LoVo (cell line): Measurements from ENCODE around the gene CDH13.
A peak's percentile ranks its signal among the peaks of the same experiment; 100 is the strongest.

ENCODE experiments used
- DNase-seq: peaks from one replicate; pipeline ENCODE4 v3.0.0-alpha.2; 2016; ENCODE audit warnings: low spot score

The CDH13 gene

GRCh38 chr16:83682868-83683235, 1056.1 kb downstream of the CDH13 start:
- no peak for DNase-seq

DNA sequence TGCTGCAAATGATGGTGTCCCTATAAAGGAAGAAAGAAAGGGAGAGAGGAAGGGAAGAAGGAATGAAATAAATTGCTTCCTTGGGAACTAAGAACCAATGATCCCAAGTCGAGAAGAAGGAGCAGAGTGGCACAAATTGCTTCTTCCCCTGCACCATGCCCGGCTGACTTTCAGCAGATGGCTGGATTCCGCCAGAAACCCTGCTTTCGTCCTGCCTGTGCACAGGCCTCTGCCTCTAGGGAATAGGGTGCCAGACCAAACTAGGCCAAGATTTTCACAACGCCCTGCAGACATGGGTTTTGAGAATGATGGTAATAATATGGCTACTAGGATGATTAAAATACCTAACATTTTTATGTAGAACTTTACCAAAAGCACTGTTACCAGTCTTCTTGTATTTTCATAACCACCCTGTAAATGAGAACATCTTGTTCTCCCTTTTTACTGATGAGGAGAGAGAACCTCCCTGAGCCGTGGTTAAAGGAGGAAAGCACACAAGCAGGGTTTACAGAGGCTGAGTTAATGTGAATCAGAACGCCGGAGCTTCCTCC, 1058.9 kb downstream of the CDH13 start:
- no peak for DNase-seq

- no peak for DNase-seq
Observed at GRCh38 chr16:83686726-83687125, 1060.0 kb downstream of the CDH13 start.

- peak; percentile 3 for DNase-seq
Observed at GRCh38 chr16:83689385-83689831, 1062.6 kb downstream of the CDH13 start.

DNA sequence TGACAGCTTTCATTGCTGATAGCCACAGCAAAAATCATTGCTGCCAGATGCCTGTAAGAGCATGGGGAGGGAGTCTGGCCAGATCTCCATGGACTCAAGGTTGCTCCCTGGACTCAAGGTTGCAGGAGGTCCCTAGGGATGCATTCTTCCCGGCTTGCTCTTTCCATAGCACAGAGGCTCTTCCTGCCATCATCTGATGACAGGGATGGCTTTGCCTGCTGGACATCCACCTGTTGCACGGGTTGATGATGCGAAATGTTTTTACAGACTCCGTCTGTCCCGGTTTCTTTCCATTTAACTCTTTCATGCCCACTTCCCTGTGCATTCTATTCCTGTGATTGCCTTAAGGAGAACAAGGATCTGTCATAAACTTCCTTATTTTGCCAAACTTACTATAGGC, 1065.5 kb downstream of the CDH13 start:
- no peak for DNase-seq

- no peak for DNase-seq
Observed at GRCh38 chr16:83698964-83699363, 1072.2 kb downstream of the CDH13 start.

- DNase-seq, result no peak
Observed at GRCh38 chr16:83699817-83700216, 1073.0 kb downstream of the CDH13 start.

DNA sequence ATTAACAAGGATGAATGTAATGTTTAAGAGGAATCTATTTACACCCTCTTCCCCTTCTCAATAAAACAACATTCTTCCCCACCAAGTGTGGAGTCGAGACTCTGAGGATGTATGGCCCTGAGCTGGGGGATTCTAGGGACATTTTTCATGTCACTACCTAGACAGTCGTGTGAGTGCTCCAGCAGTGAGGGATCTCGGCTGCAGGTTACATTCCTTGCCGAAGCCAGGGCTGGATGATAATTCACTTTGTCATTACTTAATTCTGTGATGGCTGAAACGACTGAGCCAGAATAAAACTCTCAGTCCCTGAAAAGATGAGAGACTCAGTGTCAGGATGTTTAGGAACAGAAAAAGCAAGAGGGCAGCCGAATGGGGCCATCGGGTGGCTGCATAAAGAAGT, 1074.1 kb downstream of the CDH13 start:
- DNase-seq, result no peak

GRCh38 chr16:83701494-83701893, 1074.7 kb downstream of the CDH13 start:
- DNase-seq, result peak; percentile 22

DNA sequence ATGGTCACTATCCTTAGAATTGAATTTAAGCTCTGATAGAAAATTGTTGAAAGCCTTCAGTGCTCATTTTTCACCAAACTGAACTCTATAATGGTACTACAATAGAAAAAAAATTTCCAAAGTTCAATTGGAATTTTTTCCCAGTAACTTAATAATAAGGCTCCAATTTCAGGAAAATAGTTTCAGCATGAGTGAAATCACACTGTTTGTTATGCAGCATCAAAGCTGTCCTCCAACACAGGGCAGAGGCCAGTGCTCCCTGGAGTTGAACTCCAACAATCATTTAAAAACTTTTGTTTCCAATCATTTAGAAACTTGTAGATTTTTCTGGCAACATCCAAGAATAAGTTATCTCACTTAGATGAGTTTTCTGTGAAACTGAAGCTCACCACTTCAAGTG, 1077.9 kb downstream of the CDH13 start:
- no peak for DNase-seq

DNA sequence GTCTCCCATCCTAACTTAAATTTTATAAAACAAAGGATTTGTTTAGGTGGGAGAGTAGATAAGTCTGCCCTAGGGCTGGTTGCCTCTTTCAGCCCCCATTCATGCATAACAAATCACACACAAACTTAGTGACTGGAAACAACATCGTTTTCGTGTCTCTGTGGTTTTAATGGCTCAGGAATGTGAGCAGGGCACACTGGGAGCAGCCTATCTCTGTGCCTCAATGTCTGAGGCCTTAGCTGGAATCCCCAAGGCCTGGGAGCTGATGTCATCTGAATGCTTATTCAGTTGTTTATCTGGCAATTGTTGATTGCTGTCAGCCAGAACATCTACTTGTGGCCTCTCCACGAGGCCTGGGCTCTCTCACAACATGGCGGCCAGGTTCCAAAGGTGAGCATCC, 1079.1 kb downstream of the CDH13 start:
- DNase-seq, result no peak

- no peak for DNase-seq
Observed at GRCh38 chr16:83706394-83706793, 1079.6 kb downstream of the CDH13 start.

- no peak for DNase-seq
Observed at GRCh38 chr16:83711069-83711468, 1084.3 kb downstream of the CDH13 start.

DNA sequence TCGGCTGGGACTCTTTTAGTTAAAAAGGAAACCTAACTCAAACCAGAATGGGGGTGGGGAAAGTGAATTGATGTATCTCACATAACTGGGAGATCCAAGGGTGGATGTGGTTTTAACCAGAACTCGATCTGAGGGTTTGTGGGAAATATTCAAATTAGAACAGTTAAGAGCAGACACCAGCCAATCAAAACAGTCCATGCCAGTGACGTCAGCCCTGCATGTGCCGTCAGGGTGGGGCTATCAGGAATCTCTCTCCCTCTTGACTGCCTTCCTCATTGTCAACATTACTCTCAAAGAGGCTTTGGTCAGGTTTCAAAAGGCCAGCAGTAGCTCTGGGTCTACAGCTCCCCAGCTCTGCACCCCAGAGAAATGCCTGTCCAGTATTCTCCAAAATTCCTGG, 1086.8 kb downstream of the CDH13 start:
- no peak for DNase-seq

DNA sequence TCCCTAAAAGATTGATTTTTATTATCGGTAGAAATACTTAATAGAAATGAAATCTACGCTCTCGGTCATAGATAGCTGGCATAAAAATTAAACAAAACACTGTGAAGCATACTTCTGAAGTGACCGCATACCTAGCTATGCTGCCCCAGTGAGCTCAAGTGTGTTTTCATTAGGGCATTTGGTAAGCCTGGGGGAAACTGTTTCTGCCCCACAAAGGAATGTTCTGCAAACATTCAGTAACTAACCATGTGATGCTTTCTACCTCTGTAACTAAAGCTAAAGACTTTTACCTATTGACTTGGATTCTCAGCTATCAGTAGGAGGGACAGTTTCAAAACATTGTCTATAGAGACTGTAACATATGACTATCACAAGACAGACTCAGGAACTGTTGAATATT, 1087.5 kb downstream of the CDH13 start:
- no peak for DNase-seq

GRCh38 chr16:83715217-83715920, 1088.6 kb downstream of the CDH13 start:
- DNase-seq, result no peak

DNA sequence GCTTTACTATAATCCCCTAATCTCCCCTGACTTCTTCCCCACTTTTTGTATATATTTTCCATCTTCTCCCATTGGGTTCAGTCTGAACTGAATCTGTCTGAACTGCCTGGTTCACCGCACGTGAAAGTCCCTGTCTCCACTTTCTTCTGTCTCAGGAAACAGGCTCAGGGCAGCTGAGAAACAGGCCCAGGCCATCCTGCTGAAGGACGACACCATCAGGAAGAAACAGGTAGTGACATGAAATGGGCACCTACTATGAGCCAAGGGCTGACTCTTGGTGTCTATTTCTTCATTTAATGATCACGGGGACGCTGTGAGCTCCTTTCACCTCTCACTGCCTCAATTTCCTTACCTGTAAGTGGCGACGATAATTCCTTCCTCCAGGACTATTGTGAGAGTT, 1090.5 kb downstream of the CDH13 start:
- DNase-seq, result no peak

DNA sequence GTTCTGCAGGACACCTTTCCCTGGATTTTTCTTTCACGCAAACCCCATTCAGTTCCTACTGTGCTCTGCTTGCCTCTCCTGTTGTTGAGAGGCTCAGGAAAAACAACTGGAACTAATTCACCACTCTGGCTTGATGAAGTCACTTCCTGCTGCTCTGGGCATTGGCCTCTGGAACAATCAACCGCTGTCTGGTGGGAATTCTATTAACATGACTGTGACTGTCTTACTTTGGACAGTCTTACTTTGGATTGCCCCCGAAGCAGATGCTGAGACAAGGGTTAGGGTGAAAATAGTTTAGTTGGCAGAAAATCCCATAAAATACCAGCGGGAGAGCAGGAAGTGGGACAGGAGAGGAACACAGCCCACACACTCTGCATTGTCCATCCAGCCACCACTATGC, 1091.0 kb downstream of the CDH13 start:
- no peak for DNase-seq

GRCh38 chr16:83720213-83720612, 1093.4 kb downstream of the CDH13 start:
- DNase-seq, result no peak

DNA sequence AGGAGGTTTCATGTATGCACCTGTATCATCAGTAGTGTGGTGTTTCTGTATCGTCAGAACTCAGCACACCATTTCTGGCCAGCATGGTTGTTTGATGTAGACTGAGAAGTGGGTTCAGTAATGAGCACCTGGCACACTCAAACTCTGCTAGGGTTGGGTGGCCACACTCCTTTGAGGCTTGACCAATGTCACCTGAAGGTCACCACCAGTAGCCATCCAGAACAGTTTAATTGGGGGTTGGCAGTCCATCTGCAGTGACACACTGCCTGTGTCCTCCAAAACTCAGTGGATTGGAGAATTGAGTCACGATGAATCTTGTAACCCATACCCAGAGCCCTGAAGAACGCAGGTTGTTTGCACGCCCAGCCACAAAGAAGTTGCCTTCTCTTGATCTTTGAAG, 1094.2 kb downstream of the CDH13 start:
- DNase-seq, result no peak

- no peak for DNase-seq
Observed at GRCh38 chr16:83721676-83722075, 1094.9 kb downstream of the CDH13 start.

- DNase-seq, result no peak
Observed at GRCh38 chr16:83722456-83723183, 1095.9 kb downstream of the CDH13 start.

GRCh38 chr16:83723244-83723643, 1096.5 kb downstream of the CDH13 start:
- DNase-seq, result no peak

DNA sequence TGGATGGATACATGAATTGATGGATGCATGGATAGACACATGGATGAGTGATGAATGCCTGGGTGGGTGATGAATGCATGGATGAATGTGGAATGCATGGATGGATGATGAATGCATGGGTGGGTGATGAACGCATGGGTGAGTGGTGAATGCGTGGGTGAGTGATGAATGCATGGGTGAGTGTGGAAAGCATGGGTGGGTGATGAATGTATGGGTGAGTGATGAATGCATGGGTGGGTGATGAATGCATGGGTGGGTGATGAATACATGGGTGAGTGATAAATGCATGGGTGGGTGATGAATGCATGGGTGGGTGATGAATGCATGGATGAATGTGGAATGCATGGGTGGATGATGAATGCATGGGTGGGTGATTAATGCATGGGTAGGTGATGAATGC, 1097.1 kb downstream of the CDH13 start:
- DNase-seq, result no peak
